ENCODE data around the gene CEP112.

DNA sequence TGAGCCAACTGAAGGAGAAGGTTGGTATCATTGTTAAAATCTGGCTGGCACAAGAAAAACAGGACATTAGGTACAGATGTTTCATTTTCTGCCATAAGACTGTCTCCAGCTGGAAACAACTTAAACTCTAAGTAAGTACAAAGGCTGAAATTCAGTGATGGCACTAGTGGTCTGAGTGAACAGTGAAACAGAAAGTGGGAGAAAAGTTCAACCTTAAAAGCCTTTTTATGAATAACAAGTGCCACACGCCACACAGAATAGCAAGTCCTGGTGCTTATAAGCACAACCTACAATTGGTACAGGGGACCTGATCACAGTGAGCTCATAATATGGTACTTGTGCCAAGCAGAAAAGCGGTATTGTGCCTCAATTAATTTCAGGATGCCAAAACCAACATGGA, 56.7 kb downstream of the CEP112 start:
- no peak for TF ChIP-seq POLR2A (IDR thresholded peaks at IDR 0.05)
- TF ChIP-seq CTCF (IDR thresholded peaks at IDR 0.05): no peak

Data from testis (tissue), 2 donors.